Measurements from ENCODE around the gene NAA11. TPM values are rescaled to one million over a fixed set of nuclear protein-coding genes. Genes with fewer than 3 reads are reported as not detected.

The NAA11 gene
- total RNA-seq, 2 donors from 2014 or later, result not detected

- intact Hi-C loops (cut with DNase I, micrococcal nuclease), result no loop called here
- ATAC-seq (no peak), DNase-seq (no peak)
Observed at GRCh38 chr4:79272761-79273160, 53.1 kb downstream of the NAA11 start.

GRCh38 chr4:79272126-79272525 lies 53.7 kb downstream of the NAA11 start:
- DNase-seq (no peak), ATAC-seq (no peak)

GRCh38 chr4:79267671-79268070 lies 58.2 kb downstream of the NAA11 start:
- DNase-seq, result no peak
- intact Hi-C loops (cut with DNase I, micrococcal nuclease), result no loop called here
- ATAC-seq, result no peak

More at GRCh38 chr4:79272126-79272525, 53.7 kb downstream of the NAA11 start:
- intact Hi-C loops (cut with DNase I, micrococcal nuclease), result no loop called here

Other genes with a start within 250 kb of the NAA11 start
- gene GK2, start 82.2 kb upstream of the NAA11 start, total RNA-seq, result not detected

Measured in left colon (tissue), 2 donors.